NCI-H345 treated with DMSO at 0.1 percent for 48 hours (cell line): ENCODE data around the gene RNU6-1.

Experiments
- DNase-seq: peaks from one replicate; lab custom pipeline; 2025; ENCODE audit not compliant: unreplicated experiment; lab: John Stamatoyannopoulos, UW

RNU6-1 gene

GRCh38 chr15:67803996-67804843 is 35.6 kb downstream of the RNU6-1 start:
- DNase-seq: no peak

- DNase-seq: no peak
Observed at GRCh38 chr15:67803299-67803698, 36.5 kb downstream of the RNU6-1 start.

DNA sequence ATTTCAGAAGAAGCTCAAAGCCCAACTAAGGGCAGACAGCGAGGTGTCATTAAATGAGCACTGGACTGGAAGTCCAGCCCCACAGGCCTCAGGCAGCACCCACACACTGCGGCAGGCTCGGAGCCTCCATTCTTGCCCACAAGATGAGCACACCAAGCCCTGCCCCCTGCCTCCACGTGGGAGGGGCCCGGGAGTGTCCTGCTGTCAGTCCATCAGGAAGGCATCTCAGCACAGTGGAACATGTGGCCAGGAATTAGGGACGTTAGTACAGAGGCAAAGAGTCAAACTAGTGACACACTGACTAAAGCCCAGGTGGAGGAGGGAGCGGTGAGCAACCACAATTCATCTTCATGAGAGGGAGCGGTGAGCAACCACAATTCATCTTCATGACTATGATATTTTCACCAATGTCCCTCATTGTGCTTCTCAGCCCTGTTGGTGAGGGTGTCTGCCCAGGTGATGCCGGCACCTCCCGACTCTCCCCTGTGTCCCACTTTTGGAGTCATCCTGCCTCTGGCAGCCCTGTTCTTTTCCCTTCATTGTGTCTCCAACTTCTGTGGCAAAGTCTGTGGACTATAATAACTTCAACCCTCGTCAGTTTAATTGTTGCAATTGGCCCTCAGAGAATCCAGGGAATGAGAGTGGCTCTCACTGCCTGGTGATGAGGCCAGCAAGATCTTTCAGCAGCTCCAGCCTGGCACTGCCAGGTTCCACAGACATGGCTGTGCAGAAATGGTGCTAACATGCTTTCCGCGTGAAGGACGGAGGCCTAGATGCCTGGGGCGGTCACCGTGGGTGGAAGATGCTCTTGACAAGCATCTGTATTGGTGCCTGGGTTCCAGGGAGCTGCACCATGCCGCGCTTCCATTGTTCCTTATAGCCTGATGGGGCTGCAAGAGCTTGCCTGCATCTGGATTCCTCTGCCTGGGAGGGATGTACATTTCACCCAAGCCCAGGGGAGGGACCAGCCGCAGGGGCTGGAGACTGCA is 37.6 kb downstream of the RNU6-1 start:
- no peak for DNase-seq

- no peak for DNase-seq
Observed at GRCh38 chr15:67801142-67801541, 38.7 kb downstream of the RNU6-1 start.

GRCh38 chr15:67799801-67800205 is 40.0 kb downstream of the RNU6-1 start:
- no peak for DNase-seq

- DNase-seq: no peak
Observed at GRCh38 chr15:67796196-67797127, 43.4 kb downstream of the RNU6-1 start.

GRCh38 chr15:67794832-67795574 is 44.8 kb downstream of the RNU6-1 start:
- no peak for DNase-seq

DNA sequence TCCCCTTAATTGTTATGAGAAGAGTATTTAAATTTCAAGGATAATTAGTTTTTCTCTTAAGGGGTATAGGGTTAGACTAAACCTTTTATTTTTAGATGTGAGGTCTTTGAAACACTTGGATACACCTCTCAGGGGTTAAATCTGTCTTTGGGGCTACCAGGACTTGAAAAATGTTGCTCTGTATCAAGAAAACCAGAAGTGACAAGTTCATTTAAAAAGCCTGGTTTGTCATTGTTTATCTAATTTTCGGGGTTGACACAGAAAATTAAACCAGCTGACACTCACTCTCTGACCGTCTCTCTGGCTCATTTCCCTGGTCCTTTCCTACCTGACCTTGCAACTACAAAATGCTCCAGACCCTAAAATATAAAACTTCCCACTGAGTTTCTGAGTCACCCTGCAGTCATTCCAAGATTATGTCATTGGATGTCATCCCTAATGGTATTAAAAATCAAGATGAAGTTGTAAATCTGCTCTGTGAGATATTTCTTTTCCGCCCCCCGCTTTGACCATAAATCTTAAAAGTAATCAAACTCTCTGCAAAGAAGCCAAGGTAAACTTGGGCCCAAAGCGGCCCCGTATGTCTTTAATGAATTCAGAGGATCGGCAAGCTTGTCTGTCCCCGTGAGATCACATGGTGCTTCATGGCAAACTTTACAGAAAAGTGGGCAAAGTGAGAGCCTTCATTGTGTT is 47.4 kb downstream of the RNU6-1 start:
- DNase-seq: no peak

GRCh38 chr15:67790610-67791319 is 49.1 kb downstream of the RNU6-1 start:
- DNase-seq: no peak
